ENCODE data around the gene UQCRC1. TPM values are rescaled to one million over a fixed set of nuclear protein-coding genes. Genes with fewer than 3 reads are reported as not detected.

The UQCRC1 gene
- total RNA-seq, 1 donor from 2014 or later = 753 TPM

GRCh38 chr3:48587686-48588085, 21.8 kb downstream of the UQCRC1 start:
- DNase-seq (ENCODE audit: low spot score) = no peak
- intact Hi-C loops (cut with DNase I) = no loop called here

- intact Hi-C loops (cut with DNase I) = no loop called here
- no peak for DNase-seq (ENCODE audit: low spot score)
Measured at GRCh38 chr3:48585411-48585810, 24.0 kb downstream of the UQCRC1 start.

- intact Hi-C loops (cut with DNase I) = no loop called here
- no peak for DNase-seq (ENCODE audit: low spot score)
Measured at GRCh38 chr3:48584836-48585235, 24.6 kb downstream of the UQCRC1 start.

- intact Hi-C loops (cut with DNase I) = no loop called here
- no peak for DNase-seq (ENCODE audit: low spot score)
Measured at GRCh38 chr3:48581621-48582481, 27.6 kb downstream of the UQCRC1 start.

GRCh38 chr3:48576647-48577046, 32.8 kb downstream of the UQCRC1 start:
- intact Hi-C loops (cut with DNase I) = no loop called here
- DNase-seq (ENCODE audit: low spot score) = no peak

- intact Hi-C loops (cut with DNase I) = no loop called here
- no peak for DNase-seq (ENCODE audit: low spot score)
Measured at GRCh38 chr3:48575366-48575765, 34.1 kb downstream of the UQCRC1 start.

- intact Hi-C loops (cut with DNase I) = no loop called here
- no peak for DNase-seq (ENCODE audit: low spot score)
Measured at GRCh38 chr3:48573973-48574585, 35.4 kb downstream of the UQCRC1 start.

GRCh38 chr3:48572517-48572916, 36.9 kb downstream of the UQCRC1 start:
- intact Hi-C loops (cut with DNase I) = no loop called here
- DNase-seq (ENCODE audit: low spot score) = no peak

GRCh38 chr3:48571938-48572337, 37.5 kb downstream of the UQCRC1 start:
- intact Hi-C loops (cut with DNase I) = no loop called here
- DNase-seq (ENCODE audit: low spot score) = no peak

GRCh38 chr3:48569808-48570450, 39.5 kb downstream of the UQCRC1 start:
- no peak for DNase-seq (ENCODE audit: low spot score)
- intact Hi-C loops (cut with DNase I) = no loop called here

GRCh38 chr3:48569400-48569799, 40.0 kb downstream of the UQCRC1 start:
- intact Hi-C loops (cut with DNase I) = no loop called here
- DNase-seq (ENCODE audit: low spot score) = no peak

GRCh38 chr3:48568476-48568875, 41.0 kb downstream of the UQCRC1 start:
- intact Hi-C loops (cut with DNase I) = no loop called here
- DNase-seq (ENCODE audit: low spot score) = no peak

- intact Hi-C loops (cut with DNase I) = no loop called here
- no peak for DNase-seq (ENCODE audit: low spot score)
Measured at GRCh38 chr3:48567500-48567899, 41.9 kb downstream of the UQCRC1 start.

- no peak for DNase-seq (ENCODE audit: low spot score)
- intact Hi-C loops (cut with DNase I) = no loop called here
Measured at GRCh38 chr3:48567090-48567489, 42.4 kb downstream of the UQCRC1 start.

GRCh38 chr3:48566401-48566760, 43.1 kb downstream of the UQCRC1 start:
- intact Hi-C loops (cut with DNase I) = no loop called here

GRCh38 chr3:48565591-48566400, 43.6 kb downstream of the UQCRC1 start:
- DNase-seq (ENCODE audit: low spot score) = no peak
- intact Hi-C loops (cut with DNase I) = no loop called here

More at GRCh38 chr3:48566401-48566760, 43.1 kb downstream of the UQCRC1 start:
- DNase-seq (ENCODE audit: low spot score) = no peak

- intact Hi-C loops (cut with DNase I) = no loop called here
- no peak for DNase-seq (ENCODE audit: low spot score)
Measured at GRCh38 chr3:48565186-48565585, 44.3 kb downstream of the UQCRC1 start.

- no peak for DNase-seq (ENCODE audit: low spot score)
- intact Hi-C loops (cut with DNase I) = no loop called here
Measured at GRCh38 chr3:48564667-48565066, 44.8 kb downstream of the UQCRC1 start.

GRCh38 chr3:48564022-48564421, 45.4 kb downstream of the UQCRC1 start:
- intact Hi-C loops (cut with DNase I) = no loop called here
- DNase-seq (ENCODE audit: low spot score) = no peak

GRCh38 chr3:48563382-48563918, 46.0 kb downstream of the UQCRC1 start, which contains the start of gene UCN2:
Gene UCN2, minus strand, starts transcription at chr3:48563781. Its CDS starts 657 bp downstream, at chr3:48563124.
- no peak for DNase-seq (ENCODE audit: low spot score)
- intact Hi-C loops (cut with DNase I) = no loop called here
